GM12872 (cell line): Measurements from ENCODE around the gene P3H2.

Source experiments
- TF ChIP-seq, protein P1 (sequence below): IDR thresholded peaks from 3 replicates; pipeline ENCODE4 v1.5.1; 2011; ENCODE audit warnings: low read depth, mild to moderate bottlenecking, low read length, moderate library complexity; ENCODE audit not compliant: insufficient read depth

The P3H2 gene, protein sequence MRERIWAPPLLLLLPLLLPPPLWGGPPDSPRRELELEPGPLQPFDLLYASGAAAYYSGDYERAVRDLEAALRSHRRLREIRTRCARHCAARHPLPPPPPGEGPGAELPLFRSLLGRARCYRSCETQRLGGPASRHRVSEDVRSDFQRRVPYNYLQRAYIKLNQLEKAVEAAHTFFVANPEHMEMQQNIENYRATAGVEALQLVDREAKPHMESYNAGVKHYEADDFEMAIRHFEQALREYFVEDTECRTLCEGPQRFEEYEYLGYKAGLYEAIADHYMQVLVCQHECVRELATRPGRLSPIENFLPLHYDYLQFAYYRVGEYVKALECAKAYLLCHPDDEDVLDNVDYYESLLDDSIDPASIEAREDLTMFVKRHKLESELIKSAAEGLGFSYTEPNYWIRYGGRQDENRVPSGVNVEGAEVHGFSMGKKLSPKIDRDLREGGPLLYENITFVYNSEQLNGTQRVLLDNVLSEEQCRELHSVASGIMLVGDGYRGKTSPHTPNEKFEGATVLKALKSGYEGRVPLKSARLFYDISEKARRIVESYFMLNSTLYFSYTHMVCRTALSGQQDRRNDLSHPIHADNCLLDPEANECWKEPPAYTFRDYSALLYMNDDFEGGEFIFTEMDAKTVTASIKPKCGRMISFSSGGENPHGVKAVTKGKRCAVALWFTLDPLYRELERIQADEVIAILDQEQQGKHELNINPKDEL

DNA sequence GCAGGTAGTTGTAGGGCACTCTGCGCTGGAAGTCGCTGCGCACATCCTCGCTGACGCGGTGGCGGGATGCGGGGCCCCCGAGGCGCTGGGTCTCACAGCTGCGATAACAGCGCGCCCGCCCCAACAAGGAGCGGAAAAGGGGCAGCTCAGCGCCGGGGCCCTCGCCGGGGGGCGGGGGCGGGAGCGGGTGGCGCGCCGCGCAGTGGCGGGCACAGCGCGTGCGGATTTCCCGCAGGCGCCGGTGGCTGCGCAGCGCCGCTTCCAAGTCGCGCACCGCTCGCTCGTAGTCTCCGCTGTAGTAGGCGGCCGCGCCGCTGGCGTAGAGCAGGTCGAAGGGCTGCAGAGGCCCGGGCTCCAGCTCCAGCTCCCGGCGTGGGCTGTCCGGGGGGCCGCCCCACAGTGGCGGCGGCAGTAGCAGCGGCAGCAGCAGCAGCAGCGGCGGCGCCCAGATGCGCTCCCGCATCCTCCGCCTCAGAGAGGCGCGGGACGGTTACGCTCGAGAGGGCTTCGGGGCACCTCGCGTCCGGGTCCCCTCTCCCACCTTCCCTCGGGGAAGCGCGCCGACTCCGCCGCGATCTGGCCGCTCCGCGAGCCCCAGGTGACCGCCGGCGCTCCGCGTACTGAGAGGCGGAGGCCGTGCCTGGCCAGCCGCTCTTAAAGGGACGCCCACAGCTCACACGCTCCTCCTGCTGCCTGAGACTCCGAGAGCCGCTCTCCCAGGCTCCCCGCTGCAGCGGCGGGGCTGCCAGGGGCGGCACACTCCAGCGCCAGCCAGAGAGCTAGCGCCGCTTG is at the start of gene P3H2:
Gene P3H2, minus strand, starts transcription at position 629 of the 792 bp plus-strand sequence. Its CDS starts 166 bp downstream, at position 463.
- TF ChIP-seq, protein P1, sequence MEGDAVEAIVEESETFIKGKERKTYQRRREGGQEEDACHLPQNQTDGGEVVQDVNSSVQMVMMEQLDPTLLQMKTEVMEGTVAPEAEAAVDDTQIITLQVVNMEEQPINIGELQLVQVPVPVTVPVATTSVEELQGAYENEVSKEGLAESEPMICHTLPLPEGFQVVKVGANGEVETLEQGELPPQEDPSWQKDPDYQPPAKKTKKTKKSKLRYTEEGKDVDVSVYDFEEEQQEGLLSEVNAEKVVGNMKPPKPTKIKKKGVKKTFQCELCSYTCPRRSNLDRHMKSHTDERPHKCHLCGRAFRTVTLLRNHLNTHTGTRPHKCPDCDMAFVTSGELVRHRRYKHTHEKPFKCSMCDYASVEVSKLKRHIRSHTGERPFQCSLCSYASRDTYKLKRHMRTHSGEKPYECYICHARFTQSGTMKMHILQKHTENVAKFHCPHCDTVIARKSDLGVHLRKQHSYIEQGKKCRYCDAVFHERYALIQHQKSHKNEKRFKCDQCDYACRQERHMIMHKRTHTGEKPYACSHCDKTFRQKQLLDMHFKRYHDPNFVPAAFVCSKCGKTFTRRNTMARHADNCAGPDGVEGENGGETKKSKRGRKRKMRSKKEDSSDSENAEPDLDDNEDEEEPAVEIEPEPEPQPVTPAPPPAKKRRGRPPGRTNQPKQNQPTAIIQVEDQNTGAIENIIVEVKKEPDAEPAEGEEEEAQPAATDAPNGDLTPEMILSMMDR, result no peak

DNA sequence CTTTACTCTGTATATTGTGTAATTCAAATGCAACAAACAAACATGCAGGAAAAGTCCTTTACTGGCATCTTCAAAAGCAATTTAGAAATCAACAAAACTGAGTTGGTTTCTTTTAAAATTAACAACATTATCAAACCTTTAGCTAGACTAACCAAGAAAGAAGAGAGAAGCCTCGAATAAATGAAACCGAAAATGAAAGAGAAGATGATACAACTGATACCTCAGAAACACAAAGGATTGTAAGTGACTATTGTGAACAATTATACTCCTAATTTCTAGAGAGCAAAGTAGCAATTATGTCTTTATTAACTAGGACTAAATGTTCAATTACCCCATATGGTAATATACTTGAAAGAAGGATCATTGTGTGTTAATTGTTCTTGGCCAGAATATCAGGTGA is 49.2 kb upstream of the P3H2 start:
- TF ChIP-seq, protein P1, result no peak

DNA sequence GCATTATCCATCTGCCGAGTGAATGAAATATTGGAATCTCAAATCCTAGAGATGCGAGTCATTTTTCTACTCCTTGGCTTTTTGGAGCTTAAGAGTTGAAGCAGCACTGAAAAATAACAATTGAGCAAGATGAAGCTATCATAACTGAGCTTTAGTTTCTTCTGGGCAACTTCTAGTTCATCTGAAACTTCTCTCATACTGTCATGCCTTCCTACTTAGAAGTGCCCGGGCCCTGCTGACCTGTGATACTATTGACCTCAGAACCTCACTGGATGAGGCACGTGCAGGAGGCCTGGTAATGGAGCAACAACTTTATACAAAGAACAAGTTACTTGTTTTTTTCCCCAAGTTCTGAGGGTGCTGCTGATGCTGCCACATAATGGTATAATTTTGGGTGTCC is 48.5 kb upstream of the P3H2 start:
- TF ChIP-seq, protein P1, result no peak

DNA sequence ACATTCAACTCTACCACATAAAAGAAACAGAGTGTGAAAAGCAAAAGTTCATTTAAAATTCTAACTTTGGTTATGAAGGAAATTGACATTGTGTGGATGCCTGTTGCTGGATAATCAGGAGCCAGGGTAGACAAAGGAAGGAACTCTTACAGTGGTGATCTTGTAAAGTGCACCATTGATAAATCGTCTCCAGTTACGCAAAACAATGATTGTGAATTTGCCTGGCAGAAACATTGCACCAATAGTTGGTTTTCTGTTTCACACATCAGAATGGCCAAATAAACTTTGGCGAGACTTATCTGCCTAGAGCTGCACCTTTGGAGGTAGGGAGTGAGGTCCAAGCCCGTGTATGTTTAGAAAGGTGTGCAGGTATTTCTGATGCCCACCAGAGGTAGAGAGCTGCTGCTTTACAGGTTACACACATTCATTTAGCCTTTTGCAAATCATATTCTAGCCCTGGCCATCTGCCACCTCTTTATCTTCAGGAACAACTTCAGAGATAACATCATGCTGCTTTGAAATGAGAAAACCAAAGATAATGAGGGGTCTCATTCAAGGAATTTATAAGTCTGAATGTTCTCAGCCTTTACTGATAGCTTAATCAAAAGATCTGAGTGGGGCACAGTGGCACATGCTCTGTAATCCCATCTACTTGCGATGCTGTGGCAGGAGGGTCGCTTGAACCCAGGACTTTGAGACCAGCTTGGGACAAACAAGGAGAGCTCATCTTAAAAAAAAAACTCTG is 47.4 kb upstream of the P3H2 start:
- TF ChIP-seq, protein P1, result no peak

DNA sequence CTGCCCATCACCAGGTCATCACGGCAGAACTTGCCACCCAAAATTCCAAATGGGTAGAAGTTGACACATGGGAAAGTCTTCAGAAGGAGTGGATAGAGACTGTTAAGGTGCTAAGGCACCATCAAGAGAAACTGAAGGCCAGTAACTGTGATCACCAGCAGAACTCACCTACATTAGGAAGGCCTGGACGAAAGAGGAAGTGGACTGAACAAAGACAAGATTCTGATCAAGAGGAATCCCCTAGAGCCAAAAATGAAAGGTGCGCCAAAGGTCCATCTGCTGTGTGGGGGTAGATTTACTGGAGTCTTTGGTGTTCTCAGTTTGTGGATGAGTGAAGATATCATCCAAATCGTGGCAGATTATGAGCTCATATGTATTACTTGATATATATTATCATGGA is 46.3 kb upstream of the P3H2 start:
- TF ChIP-seq, protein P1, result no peak

DNA sequence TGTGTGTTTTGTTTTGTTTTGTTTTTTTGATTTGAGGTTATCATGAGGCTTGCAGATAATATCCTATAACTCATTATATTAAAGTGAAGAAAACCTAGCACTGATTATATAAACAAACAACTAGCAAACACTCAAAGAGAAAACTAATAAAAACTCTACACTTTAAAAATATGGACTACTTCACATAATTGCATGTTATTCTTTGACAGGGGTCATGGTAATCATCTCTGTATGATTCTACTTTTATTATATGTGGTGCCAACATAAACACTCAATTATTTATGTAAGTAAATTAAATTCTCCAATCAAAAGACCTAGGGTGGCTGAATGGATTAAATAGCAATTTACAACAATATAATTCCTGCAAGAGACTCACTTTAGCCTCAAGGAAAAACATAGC is 44.6 kb upstream of the P3H2 start:
- TF ChIP-seq, protein P1, result no peak
